Fibroblast of the aortic adventitia (primary cell): ENCODE measurements around the gene TFAP2A. TPM values are rescaled to one million over a fixed set of nuclear protein-coding genes. Genes with fewer than 3 reads are reported as not detected.

Experiments used
- DNase-seq: peaks from one replicate; pipeline ENCODE4 v3.0.0-alpha.2; 2010; ENCODE audit warnings: low read depth
- H3K4me3 ChIP-seq: 2 replicates; pipeline ENCODE4 v1.5.1; 2011; ENCODE audit warnings: low read depth, mild to moderate bottlenecking, control low read depth, low read length, moderate library complexity
- CTCF ChIP-seq: IDR thresholded peaks from 2 replicates; pipeline ENCODE4 v1.5.1; 2011; ENCODE audit warnings: mild to moderate bottlenecking, low read length, control low read depth, inconsistent platforms; ENCODE audit not compliant: insufficient read depth
- total RNA-seq: library from RNA; depleted of rRNA; stranded (reverse); fragments of >200 nt; gene quantifications from 2 replicates; pipeline ENCODE4 v1.2.3, GENCODE V29; 2012; ENCODE audit warnings: low replicate concordance

Gene TFAP2A
- total RNA-seq, 1 donor = 1.4 TPM

GRCh38 chr6:10363911-10364310, 51.0 kb downstream of the TFAP2A start:
- no peak for TF ChIP-seq CTCF
- no peak overlapping the region for H3K4me3 ChIP-seq
- DNase-seq = no peak

DNA sequence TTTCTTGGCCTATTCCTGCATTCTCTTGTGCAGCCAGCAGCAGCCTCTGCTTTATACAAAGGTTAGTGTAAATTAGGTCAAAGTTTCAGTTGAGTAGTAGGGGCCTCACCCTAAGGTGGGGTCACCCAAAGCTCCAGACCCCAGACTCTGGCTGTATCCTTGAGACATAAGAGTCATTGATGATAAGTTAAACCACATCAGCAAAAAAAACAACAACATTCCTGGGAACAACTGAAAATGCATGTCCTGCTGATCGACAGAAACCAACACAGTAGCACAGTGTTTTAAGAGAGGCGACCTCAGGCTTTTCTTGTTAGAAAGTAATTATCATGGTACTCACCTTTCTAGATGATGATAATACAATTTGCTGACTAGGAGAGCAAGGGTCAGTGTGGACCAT, 52.6 kb downstream of the TFAP2A start:
- DNase-seq = no peak
- TF ChIP-seq CTCF = no peak
- no peak overlapping the region for H3K4me3 ChIP-seq

DNA sequence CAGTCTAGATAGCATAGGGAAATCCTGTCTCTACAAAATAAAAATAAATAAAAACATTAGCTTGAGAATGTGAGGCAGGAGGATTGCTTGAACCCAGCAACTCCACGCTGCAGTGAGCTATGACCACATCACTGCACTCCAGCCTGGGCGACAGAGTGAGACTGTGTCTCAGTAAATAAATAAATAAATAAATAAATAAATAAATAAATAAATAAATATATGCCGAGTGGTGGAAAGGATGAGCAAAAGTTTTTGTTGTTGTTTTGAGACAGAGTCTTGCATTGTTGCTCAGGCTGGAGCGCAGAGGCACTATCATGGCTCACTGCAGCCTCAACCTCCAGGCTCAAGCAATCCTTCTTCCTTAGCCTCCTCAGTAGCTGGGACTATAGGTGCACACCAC, 53.4 kb downstream of the TFAP2A start:
- TF ChIP-seq CTCF = no peak
- no peak for DNase-seq
- no peak overlapping the region for H3K4me3 ChIP-seq

DNA sequence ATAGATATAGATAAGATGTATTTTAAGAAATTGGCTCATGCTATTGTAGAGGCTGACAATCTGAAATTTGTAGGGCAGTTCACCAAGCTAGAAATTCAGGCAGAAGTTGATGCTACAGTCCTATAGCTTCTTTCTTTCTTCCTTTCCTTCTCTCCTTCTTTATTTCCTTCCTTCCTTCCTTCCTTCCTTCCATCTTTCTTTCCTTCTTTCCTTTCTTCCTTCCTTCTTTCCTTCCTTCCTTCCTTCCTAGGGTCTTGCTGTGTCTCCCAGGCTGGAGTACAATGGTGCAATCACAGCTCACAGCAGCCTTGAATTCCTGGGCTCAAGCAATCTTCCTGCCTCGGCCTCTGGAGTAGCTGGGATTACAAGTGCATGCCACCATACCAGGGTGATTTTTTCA, 55.3 kb downstream of the TFAP2A start:
- H3K4me3 ChIP-seq = no peak overlapping the region
- no peak for TF ChIP-seq CTCF
- DNase-seq = no peak

GRCh38 chr6:10355115-10355702, 59.7 kb downstream of the TFAP2A start:
- DNase-seq = no peak
- no peak overlapping the region for H3K4me3 ChIP-seq
- no peak for TF ChIP-seq CTCF

- TF ChIP-seq CTCF = no peak
- no peak overlapping the region for H3K4me3 ChIP-seq
- no peak for DNase-seq
Measured at GRCh38 chr6:10351791-10352190, 63.1 kb downstream of the TFAP2A start.

GRCh38 chr6:10350720-10351119, 64.2 kb downstream of the TFAP2A start:
- H3K4me3 ChIP-seq = no peak overlapping the region
- TF ChIP-seq CTCF = no peak
- DNase-seq = no peak
